ENCODE results near the gene GNAT2.
"Not testable (repeated sequence)": the region's sequence is repeated elsewhere in the genome, so short reads cannot be mapped to it uniquely, and the experiment has no call there.

GNAT2 gene

GRCh38 chr1:109619576-109620400 is at the start of gene GNAT2, which contains the start of gene AMPD2:
Gene GNAT2 (minus strand): TSS chr1:109619616. CDS start chr1:109612870, 6,746 bp downstream.
Gene AMPD2 (plus strand): TSS chr1:109619837. CDS start chr1:109621176, 1,339 bp downstream.
- in situ Hi-C loops (cut with HindIII; ENCODE audit: low pct_ligation_motif_present, low pct_unique_long_range_greater_than_20kb, low sequenced_read_pairs): no loop called here
- DNase-seq: peak; percentile 74

DNA sequence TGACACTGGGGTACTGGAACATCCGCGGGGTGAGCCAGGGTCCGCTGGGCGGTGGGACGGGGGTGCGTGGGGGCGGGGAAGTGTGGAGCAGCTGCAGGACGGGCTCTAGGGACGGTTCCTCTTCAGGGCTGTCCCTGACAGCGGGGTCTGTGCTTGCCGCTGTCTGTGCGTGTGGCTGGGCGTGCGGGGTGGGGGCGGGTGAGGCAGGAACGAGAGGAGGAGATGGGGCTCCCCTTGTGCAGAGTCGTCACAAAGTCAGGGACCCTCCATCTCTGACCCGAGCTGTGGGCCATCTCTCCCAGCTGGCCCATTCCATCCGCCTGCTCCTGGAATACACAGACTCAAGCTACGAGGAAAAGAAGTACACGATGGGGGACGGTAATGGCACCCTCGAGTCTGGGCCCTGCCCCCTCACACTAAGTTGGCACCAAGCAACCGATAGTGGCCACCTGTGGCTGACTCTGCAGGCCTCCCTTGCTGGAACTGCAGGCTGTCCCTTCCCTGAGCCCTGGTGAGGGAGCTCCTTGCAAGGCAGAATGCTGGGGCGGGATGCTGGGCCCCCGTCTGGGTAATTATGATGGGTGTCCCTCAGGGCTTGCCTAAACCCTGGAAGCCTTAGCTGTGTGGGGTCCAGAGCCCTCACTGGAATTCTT is 48.8 kb upstream of the GNAT2 start:
- DNase-seq: no peak
- in situ Hi-C loops (cut with HindIII; ENCODE audit: low pct_ligation_motif_present, low pct_unique_long_range_greater_than_20kb, low sequenced_read_pairs): no loop called here

GRCh38 chr1:109667452-109668122 is 48.2 kb upstream of the GNAT2 start, which contains the start of gene GSTM2:
Gene GSTM2 (plus strand): TSS chr1:109668057. CDS start chr1:109668116, 59 bp downstream.
- DNase-seq: peak; percentile 81
- in situ Hi-C loops (cut with HindIII; ENCODE audit: low pct_ligation_motif_present, low pct_unique_long_range_greater_than_20kb, low sequenced_read_pairs): no loop called here

- in situ Hi-C loops (cut with HindIII; ENCODE audit: low pct_ligation_motif_present, low pct_unique_long_range_greater_than_20kb, low sequenced_read_pairs): no loop called here
- DNase-seq: no peak
Measured at GRCh38 chr1:109664671-109665070, 45.3 kb upstream of the GNAT2 start.

DNA sequence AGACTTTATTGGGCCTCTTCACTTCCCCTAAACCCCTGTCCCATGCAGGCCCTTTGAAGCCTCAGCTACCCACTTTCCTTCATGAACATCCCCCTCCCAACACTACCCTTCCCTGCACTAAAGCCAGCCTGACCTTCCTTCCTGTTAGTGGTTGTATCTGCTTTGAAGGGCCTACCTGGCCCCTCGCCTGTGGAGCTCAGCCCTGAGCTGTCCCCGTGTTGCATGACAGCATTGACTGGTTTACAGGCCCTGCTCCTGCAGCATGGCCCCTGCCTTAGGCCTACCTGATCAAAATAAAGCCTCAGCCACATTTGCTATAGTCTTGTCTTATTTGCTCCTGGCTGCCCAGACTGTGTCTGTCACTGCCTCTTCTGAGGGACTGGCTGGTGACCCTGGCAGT is 42.0 kb upstream of the GNAT2 start:
- no peak for DNase-seq
- in situ Hi-C loops (cut with HindIII; ENCODE audit: low pct_ligation_motif_present, low pct_unique_long_range_greater_than_20kb, low sequenced_read_pairs): no loop called here

GRCh38 chr1:109660691-109661026 is 41.2 kb upstream of the GNAT2 start:
- in situ Hi-C loops (cut with HindIII; ENCODE audit: low pct_ligation_motif_present, low pct_unique_long_range_greater_than_20kb, low sequenced_read_pairs); DNase-seq: not testable (repeated sequence)

- in situ Hi-C loops (cut with HindIII; ENCODE audit: low pct_ligation_motif_present, low pct_unique_long_range_greater_than_20kb, low sequenced_read_pairs): no loop called here
- DNase-seq: peak; percentile 32
Measured at GRCh38 chr1:109659997-109660690, 40.7 kb upstream of the GNAT2 start.

DNA sequence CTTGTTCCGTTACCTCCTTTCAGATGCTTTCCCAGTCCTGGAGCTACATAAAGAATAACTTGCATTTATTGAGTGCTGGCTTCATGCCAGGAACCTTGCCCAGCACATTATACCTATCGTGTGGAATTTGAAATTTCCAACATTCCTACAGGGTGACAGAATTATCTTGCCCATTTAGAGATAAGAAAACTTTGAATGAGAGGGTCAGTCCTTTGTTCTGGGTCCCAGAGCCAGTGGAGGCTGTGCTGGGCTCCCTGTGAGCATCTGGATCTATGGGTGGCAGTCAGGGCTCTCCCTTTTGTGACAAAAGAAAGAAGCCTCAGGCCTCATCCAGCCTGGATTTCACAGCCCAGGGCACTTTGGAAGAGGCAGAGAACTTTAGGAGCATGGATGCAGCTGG is 39.7 kb upstream of the GNAT2 start:
- DNase-seq: no peak
- in situ Hi-C loops (cut with HindIII; ENCODE audit: low pct_ligation_motif_present, low pct_unique_long_range_greater_than_20kb, low sequenced_read_pairs): no loop called here

DNA sequence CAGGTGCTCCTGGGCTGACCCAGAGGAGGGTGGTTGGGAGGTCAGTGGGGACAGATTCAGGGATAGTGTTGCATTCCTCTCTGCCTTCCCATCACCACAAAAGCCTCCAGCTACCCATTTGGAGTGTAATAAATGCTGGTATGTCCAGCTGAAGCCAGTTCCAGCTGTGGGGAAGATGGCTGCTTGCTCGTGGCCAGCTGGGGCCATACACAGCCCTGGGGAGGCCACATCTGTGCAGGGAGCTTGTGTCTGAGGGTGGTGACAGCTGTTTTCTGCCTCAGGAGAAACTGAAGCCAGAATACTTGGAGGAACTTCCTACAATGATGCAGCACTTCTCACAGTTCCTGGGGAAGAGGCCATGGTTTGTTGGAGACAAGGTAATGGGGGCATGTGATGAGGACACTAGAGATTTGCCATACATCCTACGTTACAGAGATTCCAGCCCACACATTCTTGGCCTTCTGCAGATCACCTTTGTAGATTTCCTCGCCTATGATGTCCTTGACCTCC is 39.2 kb upstream of the GNAT2 start:
- no peak for DNase-seq
- in situ Hi-C loops (cut with HindIII; ENCODE audit: low pct_ligation_motif_present, low pct_unique_long_range_greater_than_20kb, low sequenced_read_pairs): no loop called here

- no peak for DNase-seq
- in situ Hi-C loops (cut with HindIII; ENCODE audit: low pct_ligation_motif_present, low pct_unique_long_range_greater_than_20kb, low sequenced_read_pairs): no loop called here
Measured at GRCh38 chr1:109657970-109658369, 38.6 kb upstream of the GNAT2 start.

GRCh38 chr1:109657395-109657794 is 38.0 kb upstream of the GNAT2 start:
- no peak for DNase-seq
- in situ Hi-C loops (cut with HindIII; ENCODE audit: low pct_ligation_motif_present, low pct_unique_long_range_greater_than_20kb, low sequenced_read_pairs): no loop called here

- DNase-seq: peak; percentile 72
- in situ Hi-C loops (cut with HindIII; ENCODE audit: low pct_ligation_motif_present, low pct_unique_long_range_greater_than_20kb, low sequenced_read_pairs): no loop called here
Measured at GRCh38 chr1:109655615-109656519, 36.5 kb upstream of the GNAT2 start, which contains the start of gene GSTM4. Gene GSTM4 (plus strand): TSS chr1:109656099. CDS start chr1:109656390, 291 bp downstream.

GRCh38 chr1:109654519-109654918 is 35.1 kb upstream of the GNAT2 start:
- in situ Hi-C loops (cut with HindIII; ENCODE audit: low pct_ligation_motif_present, low pct_unique_long_range_greater_than_20kb, low sequenced_read_pairs): no loop called here
- no peak for DNase-seq

DNA sequence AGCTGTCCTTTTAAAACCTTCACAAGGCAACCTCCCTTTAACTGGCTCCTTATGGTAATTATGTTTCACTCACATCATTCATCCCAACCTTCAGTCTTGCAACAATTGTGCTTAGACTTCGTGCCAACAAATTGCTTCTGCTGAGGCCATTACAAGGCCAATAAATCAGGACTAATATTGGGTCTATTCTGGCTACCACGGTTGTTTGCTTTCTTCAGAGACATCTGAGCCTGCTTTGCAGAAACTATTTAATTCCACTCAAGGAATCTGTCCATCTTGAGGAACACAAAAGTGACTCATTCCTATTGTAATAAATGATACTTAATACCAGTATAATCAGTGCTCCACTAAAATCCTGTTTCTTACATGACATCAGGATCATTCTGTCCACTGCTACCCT is 33.9 kb upstream of the GNAT2 start:
- in situ Hi-C loops (cut with HindIII; ENCODE audit: low pct_ligation_motif_present, low pct_unique_long_range_greater_than_20kb, low sequenced_read_pairs): no loop called here
- no peak for DNase-seq

DNA sequence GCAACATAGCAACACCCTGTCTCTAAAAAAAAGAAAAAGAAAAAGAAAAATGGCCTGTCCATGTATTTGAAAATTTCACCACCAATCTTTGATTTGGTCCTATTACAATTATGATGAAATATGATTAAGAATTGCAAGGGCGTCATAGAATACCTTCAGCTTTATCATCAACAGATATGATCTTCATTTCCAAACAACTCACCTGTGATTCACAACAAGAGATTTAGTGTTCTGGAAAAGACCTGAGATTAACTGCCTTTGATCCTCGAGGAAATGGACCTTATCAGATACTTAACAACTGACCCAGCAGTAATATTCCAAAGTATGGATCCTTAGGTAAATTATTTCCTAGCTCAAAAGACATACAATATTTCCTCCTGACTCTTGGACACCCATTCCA is 33.0 kb upstream of the GNAT2 start:
- DNase-seq: no peak
- in situ Hi-C loops (cut with HindIII; ENCODE audit: low pct_ligation_motif_present, low pct_unique_long_range_greater_than_20kb, low sequenced_read_pairs): no loop called here

GRCh38 chr1:109650609-109651008 is 31.2 kb upstream of the GNAT2 start:
- DNase-seq: no peak
- in situ Hi-C loops (cut with HindIII; ENCODE audit: low pct_ligation_motif_present, low pct_unique_long_range_greater_than_20kb, low sequenced_read_pairs): no loop called here

DNA sequence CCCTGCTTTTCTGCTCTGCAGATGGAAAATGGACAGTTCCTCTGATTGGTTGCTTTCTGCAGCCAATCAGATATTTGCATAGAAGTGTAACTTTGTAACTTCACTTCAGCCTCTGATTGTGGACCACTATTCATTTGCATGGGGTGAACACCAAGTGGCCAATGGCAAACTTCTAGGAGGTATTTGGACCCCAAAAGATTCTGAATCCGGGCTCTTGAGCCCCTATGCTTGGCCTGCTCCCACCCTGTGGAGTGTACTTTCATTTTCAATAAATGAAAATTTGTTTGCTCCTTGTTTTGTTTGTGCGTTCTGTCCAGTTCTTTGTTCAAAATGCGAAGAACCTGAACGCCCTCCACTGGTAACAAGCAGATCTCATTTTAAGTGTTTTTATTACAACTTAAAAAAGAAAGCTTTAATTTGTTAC is 30.1 kb upstream of the GNAT2 start:
- in situ Hi-C loops (cut with HindIII; ENCODE audit: low pct_ligation_motif_present, low pct_unique_long_range_greater_than_20kb, low sequenced_read_pairs): no loop called here
- peak; percentile 18 for DNase-seq

GRCh38 chr1:109644670-109645069 is 25.3 kb upstream of the GNAT2 start:
- in situ Hi-C loops (cut with HindIII; ENCODE audit: low pct_ligation_motif_present, low pct_unique_long_range_greater_than_20kb, low sequenced_read_pairs): no loop called here
- no peak for DNase-seq

Measured in ACHN (cell line).